ENCODE measurements around the gene ATRNL1.

The ATRNL1 gene

DNA sequence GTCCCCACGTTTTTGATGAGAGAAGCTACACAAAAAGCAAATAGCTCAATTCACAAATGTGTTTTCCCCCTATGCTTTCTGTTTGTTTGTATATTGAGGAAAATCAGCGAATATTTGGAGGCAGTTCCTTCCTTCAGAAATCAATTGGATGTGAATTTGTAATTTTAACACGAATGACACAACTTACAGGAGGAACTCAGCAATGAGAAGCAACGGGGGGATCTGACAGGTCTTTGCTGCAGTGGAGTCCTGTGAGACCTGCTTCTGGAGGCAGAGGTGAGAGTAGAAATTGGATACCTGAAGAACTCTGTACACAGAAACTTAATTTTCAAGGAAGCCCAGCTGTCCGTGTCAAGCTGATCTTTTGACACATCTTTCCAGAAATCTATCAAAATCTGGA lies 809.4 kb downstream of the ATRNL1 start:
- no peak for DNase-seq (ENCODE audit: low read depth)

DNA sequence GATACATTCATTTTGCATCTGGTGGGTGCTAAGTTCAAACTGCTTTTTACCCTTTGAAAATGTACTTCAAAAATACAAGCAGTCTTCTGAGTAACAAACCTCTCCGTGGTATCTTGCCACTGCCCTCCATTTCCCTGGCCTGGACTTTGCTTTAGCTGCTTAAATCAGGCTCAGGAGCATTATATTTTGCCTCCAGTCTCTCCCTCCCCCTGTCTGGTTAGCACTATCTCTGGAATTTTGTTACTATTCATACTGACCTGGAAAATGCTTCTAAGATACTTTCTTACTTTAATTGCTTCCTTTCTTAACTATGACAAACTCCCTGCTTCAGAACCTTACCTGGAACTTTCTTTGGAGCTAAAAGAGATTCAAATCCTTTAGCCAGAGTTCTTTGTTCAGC lies 810.0 kb downstream of the ATRNL1 start:
- DNase-seq (ENCODE audit: low read depth) = no peak

DNA sequence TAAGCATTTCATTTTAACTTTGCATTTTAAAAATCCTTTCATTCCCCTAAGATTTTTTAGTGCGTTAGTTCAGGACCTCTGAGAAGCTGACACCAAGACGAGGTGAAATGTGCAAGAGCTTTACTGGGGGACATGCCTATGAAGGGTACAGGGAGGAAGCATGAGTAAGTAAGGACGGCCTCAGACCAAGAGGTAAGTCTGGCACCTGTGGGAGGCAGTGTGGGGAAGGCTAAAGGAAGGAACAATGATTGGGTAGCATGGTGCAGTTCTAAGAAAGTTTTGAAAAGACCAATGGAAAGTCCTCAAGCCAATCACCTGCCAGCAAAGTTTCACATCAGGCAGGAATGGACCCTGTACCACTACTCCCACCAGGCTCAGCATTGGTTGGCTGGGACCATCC lies 810.7 kb downstream of the ATRNL1 start:
- DNase-seq (ENCODE audit: low read depth) = no peak

DNA sequence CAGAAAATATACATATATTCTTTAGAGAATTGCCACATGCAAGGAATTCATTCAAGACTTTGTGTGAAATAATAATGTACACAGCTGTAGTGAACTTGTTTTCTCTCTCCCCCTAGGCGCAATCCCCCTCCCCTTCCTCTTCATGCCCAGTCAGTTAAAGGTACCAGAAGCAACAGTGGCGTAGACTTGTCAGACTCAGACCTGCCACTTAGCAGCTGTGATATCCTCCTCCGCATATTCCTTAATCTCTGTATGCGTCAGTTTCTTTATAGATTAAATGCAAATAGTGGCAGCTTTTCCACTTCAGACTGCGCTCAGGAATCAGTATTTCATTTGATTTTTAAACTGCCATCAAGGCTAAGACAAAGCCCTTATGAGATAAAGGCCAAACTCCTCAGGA lies 815.9 kb downstream of the ATRNL1 start:
- DNase-seq (ENCODE audit: low read depth) = no peak

DNA sequence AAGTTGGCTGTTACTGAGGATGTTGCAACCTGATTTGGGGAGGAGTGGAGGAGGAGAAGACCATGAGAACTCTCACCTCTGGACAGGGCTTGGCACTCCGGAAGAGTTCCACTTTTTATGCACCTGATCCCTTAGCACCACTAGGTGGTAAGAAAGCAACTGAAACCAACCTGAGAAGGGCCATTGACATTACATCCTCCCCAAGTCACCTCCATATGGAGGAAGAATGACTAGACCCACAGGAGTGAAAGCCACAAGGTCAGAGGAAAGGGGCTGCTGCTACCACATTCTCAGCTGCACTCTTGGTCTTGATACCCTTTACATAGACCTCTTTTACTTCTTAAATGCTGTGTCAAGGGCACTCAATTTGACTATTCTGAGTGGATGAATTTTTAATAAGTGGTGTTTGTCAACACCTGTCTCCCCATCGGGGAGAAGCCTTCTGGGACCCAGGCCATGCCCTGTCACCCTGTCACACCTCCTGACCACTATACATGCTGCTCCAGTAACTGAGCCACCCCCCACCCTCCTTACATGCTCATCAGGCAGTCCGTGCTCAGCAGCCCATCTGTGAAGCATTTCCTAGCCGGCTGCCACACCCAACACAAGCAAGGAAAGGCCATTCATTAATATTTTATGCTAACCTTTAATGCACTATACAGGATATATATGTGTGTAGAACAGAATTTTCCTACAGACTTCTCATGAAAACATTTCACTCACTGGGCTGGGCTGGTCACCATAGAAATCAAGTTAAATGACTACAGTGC lies 817.0 kb downstream of the ATRNL1 start:
- no peak for DNase-seq (ENCODE audit: low read depth)

DNA sequence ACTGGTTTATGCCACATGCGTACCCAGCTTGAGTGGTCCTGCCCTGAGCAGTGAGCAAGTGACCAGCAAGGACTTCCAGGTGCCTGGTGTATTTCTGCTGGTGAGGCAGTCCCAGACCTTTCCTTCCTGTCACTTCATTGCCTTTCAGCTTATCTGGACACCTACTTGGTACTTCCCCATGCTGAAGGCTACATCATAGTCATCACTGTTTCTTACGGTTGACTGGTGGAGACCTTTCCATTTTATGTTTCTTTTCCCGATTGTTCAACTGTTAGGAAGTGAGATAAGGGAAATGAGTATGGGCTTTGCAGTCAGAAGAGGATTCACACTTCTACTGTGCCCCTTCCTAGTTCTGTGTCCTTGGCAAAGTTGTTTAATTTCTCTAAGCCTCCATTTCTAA lies 821.3 kb downstream of the ATRNL1 start:
- DNase-seq (ENCODE audit: low read depth) = no peak

DNA sequence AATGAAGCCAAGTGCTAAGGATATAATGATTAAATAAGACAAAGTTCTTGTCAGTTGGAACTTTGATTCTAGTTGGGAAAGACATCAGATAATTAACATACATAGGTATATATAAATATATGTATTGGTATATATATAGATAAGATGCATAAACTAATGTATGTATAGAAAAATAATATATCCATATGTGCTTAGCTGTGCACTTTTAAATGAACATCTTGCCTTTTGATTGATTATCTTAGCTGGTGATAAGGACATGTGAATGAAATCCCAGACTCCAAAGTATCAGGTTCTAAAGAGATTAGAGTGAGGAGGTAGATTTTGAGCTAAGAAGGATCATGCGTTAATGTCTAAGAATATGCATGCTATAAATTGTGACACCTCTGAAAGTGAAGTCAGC lies 822.3 kb downstream of the ATRNL1 start:
- no peak for DNase-seq (ENCODE audit: low read depth)

DNA sequence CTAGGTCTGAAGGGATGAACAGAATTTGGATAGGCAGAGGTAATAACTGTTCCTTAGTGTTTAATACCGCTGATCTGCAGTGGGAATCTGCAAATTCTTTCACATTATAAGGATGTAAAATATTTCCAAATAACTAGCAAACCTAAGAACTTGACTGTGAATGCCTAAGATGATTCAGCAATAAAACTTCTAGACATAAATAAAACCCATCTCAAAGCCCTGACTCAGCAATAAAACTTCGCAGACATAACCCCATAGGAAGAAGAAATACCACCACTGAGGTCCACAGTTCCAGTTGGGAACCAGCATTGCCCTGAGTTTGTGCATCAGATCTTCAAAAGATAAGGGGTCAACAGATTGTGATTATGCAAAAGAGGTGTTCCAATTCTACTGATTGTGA lies 825.6 kb downstream of the ATRNL1 start:
- DNase-seq (ENCODE audit: low read depth) = no peak

DNA sequence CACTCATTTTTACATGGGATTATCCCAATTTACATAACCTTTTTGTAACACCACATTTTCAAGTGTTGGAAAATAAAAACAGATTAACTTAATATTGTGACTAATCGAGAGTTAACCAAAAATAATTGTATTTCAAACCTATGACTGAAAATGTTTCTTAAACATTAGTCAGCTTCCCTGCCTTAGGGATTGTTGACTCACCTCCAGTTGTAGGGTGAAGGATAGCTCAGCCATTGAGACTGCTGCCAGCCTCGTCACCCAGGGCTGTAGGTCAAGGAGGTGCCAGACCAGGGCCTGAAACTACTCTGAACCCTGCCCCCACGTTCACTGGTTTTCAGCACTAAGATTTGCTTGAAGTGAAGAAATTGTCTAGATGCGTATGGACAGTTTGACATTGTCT lies 828.6 kb downstream of the ATRNL1 start:
- no peak for DNase-seq (ENCODE audit: low read depth)

DNA sequence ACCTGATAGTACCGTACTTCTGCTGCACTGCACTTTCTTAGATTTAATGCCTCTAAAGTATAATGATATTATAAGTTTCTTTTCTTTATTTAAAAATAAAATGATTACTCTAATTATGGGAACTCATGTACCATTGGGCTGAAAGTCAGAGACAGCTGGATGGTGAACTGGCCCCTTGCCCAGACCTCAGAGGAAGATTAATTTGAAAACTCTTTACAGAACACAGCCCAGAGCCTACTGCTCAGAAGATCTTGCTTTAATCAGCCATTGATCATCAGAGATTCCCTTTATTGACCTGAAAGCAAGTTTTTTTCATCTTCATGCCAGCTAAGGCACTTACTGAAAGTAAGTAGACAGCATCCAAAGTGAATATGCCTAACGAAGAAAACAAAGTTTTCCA lies 838.1 kb downstream of the ATRNL1 start:
- no peak for DNase-seq (ENCODE audit: low read depth)

DNA sequence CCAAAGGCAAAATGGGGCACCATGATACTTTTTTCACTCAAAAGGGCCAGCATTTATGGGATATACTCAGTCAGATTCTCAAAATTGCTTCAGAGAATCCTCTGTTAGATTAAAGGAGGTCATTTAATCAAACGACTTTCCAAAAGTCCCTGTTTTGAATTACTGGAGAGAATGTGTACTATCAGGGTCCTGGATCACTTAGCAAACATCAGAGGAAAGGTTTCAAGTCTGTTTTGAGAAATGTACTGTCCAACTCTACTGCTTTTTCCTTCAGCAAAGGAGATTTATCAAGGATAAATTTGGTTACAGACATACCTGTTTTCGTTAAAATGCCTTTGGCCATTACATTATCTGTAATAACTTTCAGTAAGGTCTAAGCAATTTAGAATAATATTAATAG lies 838.9 kb downstream of the ATRNL1 start:
- DNase-seq (ENCODE audit: low read depth) = no peak

DNA sequence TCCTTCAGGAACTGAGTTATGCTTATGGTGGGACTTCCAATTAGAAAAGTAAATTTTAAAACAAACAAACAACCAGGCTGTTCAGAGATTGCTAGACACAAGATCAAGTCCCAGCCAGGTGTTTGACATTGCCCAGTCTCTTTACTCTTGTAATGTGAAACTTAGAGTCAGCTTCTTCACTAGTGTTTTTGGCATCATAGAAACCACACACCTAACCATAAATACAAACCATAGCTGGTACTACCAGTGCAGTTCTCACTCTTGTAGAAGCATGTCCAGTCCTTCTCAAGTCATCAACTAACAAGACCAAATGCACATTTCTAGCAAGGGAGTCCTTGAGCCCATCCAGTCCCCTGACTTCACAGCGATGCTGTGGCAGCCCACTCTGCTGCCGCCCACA lies 839.9 kb downstream of the ATRNL1 start:
- no peak for DNase-seq (ENCODE audit: low read depth)

DNA sequence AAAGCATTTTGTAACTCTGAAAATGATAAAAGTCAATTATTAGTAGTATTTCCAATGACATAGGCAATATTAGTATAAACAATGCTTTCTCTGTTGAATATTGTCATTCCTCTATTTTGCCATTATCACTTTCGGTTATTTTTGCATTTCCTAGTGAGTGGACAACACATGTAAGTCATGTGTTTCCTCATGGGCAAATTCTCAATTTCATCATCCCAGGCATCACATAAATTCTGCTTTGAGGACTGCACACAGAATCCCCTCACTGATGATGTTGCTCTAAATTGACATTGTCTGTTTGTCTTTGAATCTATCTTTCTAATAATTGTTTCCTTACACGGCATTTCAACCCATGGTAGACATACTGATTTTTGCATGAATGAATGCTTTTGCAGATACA lies 842.6 kb downstream of the ATRNL1 start:
- DNase-seq (ENCODE audit: low read depth) = no peak

DNA sequence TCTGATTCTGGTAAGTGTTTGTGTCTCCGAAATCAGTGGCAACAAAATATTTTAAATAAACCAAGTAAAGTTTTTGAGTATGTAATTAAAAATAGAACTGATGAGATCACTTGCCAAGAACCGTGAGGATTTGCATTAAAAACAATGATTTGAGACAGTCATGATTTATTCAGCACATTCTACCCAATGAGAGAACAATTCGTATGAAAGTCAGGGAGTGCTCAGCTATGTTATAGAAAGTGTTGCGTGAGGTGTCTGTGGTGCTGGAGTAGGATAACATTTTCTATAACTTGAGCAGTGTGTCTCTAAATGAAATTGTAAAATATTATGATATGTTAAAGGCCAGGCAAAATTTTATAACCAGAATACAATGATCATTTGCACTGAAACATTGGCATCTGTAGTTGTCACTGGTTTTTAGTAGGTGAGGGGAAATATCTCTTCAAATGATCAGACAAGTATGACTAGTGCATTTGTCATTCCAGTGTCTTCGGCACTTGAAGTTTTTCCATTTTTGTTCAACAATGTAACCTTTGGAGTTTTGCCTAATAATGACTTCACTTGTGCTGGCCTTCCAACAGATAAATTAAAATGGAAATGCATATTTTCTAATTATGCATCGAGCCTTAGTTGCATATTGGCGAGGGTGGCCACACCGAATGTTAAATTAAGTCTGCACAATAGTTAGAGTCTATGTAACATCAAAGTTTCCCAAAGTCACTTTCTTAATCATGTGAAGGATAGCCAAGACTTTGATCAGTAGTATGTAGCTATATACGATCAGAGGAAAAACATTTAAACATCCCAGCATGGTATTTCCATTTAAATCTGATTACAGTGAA lies 844.0 kb downstream of the ATRNL1 start:
- no peak for DNase-seq (ENCODE audit: low read depth)

DNA sequence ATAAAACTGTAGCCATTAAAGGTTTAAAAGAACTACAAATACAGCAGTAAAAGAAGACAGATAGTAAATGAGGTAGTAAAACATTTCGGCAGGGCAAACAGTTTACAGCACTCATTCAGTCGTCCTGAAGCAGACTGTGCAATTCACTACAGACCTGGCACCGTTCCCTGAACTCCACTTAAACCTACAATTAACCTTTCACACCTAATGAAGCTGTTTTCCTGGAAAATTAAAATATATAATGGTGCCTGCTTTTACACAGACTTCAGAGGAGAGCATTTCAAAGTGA lies 844.5 kb downstream of the ATRNL1 start:
- DNase-seq (ENCODE audit: low read depth) = no peak

DNA sequence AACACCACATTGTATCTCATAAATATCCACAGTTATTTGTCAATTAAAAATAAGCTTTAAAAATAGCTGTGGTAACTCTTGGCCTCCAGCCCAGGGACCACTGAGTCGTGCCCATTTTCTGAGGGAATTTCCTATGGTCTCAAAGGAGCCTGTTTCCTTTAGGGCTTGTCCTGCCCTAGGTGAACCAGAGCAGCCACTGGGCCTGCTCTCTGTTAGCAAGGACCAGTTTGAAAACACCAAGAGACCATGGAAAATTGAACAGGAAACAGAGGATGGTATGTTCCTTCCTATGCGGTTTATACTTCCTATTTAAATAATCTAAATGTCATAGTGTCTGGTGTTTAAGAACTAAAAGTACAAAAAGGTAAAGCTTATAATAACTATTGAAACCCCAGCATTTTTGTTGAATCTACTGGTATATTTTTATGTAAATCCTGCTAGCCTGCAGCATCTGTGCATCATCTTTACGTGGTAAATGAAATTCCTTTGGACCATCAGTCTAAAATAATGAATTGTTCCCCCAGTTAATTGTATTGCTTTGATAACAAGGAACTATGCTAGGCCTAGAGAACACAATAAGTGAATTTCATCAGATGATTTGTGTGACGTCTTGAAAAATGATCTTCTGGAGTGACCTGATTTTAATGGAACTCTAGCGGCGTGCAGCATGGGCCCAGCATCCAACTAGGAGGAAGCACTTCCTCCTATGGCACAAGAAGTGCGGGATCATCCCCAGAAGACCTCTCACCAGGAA lies 846.1 kb downstream of the ATRNL1 start:
- DNase-seq (ENCODE audit: low read depth) = no peak

DNA sequence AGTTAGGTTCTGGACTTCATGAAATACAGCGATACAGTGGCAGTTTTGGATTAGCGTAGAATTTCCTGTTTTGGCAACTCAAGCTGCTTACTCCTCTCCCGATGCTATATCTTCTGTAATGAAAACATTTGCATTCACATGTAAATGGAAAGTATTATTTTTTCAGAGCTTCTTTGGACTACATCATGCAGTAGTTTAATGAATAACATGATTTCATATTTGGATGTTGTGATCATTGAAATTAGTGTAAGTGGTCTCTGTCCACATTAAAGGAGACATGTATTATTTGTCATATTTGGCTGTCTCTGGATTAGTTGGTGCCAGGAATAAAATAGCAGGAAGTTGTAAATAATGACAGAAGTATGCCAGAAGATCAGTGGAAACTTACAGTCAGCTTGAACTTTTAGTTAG lies 848.2 kb downstream of the ATRNL1 start:
- no peak for DNase-seq (ENCODE audit: low read depth)

DNA sequence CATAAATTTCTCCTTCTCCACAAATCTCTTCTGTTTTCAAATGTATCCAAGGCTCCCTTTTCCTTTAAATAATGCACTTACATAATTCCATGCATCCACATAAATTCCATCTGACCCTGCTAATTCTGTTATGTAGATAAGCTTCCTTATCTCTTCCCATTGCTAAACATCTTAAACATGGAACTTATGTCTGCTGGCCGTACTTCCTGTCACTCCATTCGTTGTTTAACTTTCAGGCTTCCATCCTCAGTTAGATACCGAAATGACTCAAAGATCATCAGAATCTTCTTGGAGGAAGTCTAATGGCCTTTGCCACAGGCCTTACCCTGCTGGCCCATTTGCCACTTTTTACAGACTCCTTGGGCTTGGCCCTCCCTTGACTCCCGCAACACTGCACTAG lies 848.9 kb downstream of the ATRNL1 start:
- no peak for DNase-seq (ENCODE audit: low read depth)

DNA sequence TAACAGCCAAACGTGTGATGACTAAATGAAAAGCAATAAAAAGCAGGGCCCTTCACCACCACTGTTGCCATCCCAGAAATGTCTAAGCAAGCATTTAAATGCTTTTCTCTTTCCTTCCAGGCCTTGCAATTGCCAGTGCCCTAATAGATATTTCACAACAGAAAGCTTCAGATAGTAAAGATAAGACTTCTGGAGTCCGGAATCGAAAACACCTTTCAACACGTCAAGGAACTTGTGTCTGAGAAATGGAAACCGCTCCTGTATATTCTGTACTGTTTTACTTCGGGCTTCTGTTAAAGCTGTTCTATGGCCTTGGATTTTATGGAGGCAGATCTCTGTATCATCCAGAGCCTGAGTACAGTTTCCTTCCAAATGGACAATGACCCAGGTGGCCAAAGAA lies 851.4 kb downstream of the ATRNL1 start:
- DNase-seq (ENCODE audit: low read depth) = no peak

DNA sequence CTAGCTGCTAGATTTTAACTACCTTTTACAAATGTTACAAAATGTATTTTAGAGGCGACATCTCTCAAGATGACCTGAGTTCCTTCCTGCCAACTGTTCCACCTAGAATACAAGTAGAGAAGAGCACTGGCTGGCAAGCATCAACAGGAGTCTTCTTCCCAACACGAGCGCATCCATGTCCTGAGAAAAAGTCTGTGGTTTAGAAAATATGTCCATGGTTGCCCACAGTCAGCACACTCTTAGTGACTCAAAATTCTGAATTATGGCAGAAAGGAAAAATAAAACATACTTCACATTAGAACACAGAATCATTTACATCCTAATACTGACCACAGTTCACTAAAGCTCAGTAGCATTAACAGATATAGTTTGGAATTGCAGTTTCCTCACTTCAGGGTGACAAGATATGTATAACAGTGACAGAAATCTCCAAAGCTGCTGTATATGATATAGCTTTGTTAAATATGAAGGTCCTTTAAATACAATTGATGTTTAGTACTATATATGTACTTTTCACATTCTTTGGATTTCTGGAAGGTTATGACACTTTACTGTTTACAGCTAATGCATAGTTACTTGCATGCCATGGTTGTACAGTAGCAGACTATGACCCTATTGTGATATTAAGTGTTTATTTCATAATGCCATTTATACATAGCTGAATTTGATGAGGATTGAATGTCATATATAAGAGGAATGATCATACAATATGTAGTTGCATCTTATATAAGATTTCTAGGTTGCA lies 852.7 kb downstream of the ATRNL1 start:
- DNase-seq (ENCODE audit: low read depth) = no peak

DNA sequence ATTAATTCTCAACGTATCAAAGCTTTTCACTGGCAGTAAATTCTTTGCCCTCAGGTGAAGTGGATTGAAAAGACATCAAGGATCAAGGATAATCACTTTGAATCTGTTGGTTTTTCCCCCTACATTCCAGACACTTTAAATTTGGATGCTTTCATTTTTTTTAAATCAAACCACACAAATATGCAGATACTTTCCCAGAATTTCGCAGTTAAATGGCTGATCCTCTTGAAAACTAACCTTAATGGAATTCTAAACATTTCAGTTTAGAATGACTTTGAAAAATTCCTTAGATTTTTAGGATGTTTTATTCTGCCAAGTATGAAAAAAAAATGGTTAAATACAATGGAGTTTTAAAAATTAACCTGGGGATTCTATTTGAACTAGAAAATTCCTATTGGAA lies 853.9 kb downstream of the ATRNL1 start:
- no peak for DNase-seq (ENCODE audit: low read depth)

DNA sequence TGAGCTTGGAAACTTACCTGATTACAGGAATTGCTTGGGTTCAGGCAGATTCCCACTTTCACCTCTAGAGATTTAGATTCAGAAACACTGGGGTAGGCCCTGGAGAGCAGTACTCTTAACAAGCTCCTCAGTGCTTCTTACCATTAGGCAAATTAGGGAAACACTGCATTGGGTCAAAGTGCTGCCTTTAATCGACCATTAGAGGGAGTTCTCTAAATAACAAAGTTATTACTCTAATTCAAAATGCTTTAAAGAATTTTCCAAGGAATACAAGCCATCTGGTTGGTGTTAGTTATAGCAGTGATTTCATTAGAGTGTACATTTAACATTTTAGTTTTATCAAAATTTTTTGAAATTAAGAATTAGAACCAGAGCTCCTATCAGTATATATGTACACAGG lies 855.3 kb downstream of the ATRNL1 start:
- no peak for DNase-seq (ENCODE audit: low read depth)

Measured in stimulated activated CD8-positive, alpha-beta memory T cell treated with anti-CD3 and anti-CD28 coated beads, Interleukin-12 subunit alpha, Interleukin-12 subunit beta, amount 100 ng/mL, for 1 hour (primary cell).